ENCODE measurements around the gene NPLOC4.

Gene NPLOC4

DNA sequence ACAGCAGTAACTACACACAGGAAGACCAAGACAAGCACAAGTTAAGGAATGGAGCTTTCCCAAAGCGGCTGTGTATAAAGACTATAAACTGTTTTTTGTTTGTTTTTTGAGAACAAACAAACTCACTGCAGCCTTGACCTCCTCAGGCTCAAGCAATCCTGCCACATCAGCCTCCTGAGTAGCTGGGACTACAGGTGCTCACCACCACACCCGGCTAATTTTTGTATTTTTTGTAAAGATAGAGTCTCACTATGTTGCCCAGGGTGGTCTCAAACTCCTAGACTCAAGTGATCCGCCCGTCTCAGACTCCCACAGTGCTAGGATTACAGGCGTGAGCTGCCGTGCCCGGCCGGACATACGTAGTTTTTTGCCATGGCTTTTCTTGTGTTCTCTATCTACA, 23.5 kb upstream of the NPLOC4 start:
- DNase-seq = no peak

DNA sequence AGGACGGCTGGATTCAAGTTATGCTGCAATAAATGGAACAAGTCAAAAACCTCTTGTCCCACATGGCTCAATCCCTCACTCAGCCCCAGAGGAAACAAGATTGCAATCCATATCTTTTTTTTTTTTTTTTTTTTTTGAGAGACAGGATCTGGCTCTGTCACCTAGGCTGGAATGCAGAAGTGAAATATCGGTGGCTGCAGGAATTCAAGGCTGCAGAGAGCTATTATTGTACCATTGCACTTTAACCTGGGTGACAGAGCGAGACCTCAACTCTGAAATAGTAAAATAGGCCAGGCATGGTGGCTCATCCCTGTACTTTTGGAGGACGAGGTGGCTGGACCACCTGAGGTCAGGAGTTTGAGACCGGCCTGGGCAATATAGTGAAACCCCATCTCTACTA, 22.1 kb upstream of the NPLOC4 start:
- DNase-seq = no peak

DNA sequence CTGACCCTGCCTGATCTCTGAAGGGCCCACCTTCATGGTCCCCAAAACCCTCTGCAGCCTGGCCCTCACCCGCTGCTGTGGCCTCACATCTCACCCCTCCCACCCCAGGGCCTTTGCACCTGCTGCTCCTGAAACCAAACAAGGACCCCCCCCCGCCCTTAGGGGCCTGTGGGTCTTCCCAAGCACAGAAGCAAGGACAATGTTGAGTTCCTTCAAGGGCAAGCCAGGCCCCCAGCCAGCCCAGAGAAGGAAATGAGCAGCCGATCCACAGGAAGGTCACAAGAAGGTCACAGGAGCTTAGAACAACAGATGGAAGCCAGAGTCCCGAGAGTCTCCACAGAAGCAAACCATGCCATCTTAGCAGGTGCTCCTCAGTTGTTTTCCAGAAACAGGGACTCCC, 19.9 kb upstream of the NPLOC4 start:
- no peak for DNase-seq

DNA sequence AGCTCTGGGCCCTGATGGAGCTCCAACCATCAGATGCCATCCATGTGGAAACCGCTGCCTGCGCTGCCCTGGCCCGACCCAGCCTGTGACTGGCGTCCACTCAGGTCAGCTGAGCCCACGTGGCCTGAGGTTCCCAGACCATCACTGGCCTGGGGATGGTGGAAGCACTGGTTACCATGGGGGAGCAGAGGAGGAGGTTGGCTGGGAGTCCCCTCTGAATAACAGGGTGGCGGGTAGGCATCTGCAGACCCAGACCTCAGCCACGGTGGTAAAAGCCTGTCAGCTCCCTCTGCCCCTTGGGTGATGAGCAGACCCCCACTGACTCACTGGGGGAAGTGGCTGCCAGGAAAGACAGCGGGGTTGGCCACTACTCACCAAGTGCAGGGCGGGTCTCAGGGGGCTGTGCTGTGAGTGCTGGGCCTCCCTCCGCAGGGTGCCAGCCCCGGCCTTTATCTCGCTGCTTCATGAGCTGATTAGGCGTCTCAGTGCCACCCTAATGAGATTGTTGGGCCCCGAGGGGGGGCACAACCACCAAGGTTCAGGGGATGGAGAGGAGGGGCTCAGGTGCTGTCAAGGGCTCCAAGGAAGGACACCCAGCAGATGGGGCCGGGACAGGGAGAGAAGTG, 19.3 kb upstream of the NPLOC4 start, which contains the start of gene PDE6G:
TSS of gene PDE6G (minus strand) at position 425 of the 626 bp plus-strand sequence. CDS start 3,237 bp downstream, outside the sequence.
- DNase-seq = no peak

DNA sequence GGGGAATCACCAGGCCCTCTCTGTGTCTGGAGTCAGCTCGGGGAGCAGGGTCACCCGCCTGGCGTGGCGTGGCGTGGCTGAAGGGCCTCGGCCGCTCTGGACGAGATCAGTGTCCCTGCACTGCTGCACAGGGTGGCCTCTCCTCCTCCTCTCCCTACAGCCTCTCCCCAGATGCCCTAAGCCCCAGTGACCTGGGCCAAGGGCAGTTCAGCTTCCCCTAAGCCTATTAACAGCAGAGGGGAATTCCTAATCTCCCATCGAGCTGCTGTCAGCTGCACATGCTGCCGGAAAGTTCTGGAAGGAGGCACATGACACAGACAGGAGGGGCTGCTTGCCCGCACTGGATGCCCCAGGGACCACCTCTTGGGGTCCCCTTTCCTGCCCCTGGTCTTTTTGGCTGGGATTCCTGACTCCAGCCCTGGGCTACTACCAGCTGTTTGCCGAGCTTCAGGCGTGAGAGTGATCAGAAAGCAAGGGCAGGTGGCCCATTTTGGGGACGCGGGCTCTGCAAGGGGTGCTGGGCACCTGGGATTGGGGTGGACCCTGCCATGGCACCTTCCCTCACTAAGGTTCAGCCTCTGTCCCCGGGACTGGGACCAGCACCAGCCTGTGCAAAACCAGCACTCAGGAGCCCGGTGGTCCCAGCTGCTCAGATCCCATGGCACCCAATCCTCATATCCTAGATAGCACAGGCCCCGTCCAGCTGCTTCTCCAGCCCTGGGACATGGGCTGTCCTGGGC, 18.6 kb upstream of the NPLOC4 start:
- no peak for DNase-seq

DNA sequence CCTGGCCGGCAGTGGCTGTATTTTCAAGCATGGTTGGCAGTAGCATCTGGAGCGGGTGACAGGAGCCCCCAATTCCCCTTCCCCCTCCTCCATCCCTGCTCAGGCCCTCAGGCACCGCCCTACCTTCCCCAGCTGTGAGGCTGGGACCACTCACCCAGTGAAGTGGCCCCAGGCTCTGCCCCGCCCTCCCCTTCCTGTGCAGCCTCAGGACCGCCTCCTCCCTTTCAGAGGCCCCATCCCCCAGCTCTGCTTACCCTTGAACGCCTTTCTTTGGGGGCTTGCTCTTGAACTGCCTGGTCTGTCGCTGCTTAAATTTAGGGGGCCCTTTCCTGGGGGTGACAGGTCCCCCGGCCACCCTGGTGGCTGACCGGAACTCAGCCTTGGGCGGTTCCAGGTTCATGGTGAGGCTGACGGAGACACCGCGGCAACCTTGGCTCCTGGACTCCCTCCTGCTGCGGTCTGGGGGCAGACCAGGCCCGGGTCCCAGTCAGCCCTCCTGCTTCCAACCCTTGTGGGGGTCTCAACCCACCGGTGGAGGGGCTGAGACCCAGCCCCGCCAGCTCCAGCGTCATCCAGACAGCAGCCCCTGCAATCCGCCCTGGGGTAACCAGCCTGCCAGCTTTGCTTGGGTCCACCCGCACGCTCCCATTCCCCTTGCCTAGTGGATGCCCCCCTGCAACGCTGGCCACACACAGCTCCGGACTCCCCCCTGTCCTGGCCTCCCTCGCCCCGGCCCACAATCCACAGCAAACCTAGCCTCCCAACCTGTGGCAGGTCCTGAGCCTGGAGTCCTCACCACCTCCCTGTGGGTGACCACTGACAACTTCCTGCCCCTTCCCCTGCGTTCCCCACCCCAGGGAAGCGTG, 16.2 kb upstream of the NPLOC4 start:
- DNase-seq = no peak

DNA sequence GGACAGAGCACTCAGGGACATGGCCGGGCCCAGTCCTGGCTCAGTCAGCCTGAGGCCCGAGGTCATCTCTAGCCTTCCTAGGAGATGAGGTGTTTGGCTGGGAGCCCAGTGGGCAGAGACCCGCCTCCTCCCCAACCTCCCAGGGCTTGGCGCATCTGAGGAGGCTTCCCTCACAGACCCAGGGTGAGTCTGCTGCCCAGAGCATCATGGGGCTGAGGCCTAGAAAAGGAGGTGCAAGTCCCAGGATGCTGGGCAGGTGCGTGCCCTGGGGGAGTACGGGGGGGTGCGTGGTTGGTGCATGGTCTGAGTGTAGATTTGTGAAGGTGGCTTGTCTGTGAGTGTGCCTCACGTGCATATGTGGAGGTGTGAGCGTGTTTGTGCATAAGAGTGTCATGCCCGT, 14.8 kb upstream of the NPLOC4 start:
- DNase-seq = no peak

DNA sequence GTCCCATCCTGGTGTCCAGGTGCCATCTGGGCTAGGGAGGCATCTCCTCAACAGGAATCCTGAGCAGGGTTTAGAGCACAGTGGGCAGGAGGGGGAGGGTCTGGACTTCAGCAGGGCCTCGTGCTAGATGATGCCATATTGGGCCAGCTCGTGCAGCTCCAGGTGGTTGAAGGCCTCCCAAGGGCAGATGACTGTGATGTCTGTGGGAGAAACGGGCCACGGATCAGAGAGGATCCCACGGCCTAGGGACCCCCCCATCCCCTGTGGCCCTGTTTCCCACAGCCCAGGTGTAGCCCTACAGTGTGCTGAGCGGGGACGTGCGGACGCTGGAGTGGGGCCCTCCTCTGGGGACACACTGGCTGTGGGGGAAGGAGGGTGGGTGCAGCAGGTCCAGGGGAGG, 14.0 kb upstream of the NPLOC4 start:
- DNase-seq = no peak

DNA sequence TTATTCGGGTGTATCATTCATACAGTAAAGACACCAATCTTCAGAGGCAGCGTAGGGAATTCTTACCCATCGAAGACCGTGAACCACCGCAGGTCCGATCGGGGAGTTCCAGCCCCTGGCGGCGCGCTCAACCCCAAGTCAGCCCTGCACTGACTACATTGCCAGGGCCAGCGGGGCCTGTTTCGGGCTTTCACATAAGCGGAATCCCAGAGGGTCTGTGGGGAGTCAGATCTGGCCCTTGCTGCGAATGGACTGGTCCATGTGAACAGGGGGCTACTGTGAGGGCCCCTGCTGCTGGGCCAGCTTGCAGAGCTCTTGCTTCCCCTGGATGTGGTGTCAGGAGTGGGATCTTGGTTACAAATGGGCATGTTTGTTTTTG, 11.8 kb upstream of the NPLOC4 start:
- DNase-seq = no peak

DNA sequence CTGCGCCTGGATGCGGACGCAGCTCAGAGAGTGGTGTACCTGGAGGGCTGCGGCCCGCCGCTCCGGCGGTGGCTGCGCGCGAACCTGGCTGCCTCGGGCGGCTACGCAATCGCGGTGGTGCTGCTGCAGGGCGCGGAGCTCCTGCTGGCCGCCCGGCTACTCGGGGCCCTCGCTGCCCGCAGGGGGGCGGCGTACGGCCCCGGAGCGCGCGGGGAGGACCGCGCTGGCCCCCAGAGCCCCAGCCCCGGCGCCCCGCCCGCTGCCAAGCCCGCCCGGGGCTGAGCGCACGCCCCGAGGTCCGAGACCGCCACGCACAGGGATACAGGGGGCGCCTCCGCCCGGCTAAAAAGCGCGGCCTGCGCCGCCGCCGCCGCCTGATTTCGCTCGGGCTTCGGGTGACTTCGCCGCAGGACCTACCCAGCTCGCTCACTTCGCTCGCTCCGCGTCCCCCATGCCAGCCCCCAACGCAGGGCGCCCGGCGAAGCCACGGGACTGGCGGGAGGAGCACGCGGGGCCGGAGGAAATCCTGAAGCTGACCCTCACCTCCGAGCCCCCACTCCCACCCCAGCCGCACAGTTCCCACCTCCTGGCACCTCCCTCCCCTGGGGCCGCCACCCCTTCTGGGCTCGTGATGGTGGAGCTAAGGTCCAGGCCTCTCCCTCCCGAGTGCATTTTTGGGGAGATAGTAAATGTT, 11.2 kb upstream of the NPLOC4 start:
- no peak for DNase-seq

DNA sequence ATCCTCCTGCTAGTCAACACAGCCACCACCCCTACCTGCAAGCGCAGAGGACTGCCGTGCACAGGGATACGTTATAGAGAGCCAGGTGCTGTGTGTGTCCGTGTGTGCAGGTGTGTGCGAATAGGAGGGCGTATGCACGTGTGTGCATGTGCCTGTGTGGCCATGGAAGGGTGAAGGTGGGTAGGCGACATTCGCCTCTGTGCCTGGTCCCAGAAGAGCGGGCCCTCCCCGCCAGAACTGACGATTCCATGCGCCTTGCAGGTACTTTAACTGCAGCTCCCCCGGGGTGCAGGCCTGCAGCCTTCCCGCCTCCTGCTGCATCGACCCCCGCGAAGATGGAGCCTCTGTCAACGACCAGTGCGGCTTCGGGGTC, 10.7 kb upstream of the NPLOC4 start:
- no peak for DNase-seq

DNA sequence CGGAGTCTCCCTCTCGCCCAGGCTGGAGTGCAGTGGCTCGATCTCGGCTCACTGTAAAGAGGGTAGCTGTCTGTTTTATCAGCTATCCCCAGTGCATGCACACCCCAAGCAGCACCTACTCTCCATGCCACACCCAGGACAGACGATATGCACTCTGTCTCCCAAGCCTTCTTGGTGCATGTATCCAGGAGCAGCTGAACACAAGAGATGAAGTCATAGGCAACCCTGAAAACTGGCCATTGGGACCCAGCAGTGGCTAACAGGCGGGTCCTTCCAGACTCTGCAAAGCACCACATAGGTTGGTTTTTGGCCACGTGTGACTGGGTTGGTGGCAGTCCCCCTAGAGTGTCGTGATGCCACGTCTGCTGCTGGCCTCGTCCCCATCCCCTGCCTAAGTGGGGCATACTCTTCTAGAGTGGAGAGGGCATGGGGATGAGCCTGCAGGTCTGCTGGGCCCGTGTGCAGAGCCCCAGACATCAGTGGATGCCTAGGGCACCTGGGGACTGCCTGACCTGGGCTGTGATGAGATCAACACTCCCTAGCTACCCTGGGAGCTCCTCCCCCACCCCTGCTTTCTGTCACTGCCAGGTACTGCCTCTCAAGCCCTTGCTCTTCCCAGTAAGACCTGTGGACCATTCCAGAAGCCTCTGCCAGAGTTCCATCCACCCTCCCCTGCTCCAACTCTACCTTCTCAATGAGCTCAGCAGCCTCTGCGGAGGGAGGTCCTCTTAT, 10.1 kb upstream of the NPLOC4 start:
- no peak for DNase-seq

DNA sequence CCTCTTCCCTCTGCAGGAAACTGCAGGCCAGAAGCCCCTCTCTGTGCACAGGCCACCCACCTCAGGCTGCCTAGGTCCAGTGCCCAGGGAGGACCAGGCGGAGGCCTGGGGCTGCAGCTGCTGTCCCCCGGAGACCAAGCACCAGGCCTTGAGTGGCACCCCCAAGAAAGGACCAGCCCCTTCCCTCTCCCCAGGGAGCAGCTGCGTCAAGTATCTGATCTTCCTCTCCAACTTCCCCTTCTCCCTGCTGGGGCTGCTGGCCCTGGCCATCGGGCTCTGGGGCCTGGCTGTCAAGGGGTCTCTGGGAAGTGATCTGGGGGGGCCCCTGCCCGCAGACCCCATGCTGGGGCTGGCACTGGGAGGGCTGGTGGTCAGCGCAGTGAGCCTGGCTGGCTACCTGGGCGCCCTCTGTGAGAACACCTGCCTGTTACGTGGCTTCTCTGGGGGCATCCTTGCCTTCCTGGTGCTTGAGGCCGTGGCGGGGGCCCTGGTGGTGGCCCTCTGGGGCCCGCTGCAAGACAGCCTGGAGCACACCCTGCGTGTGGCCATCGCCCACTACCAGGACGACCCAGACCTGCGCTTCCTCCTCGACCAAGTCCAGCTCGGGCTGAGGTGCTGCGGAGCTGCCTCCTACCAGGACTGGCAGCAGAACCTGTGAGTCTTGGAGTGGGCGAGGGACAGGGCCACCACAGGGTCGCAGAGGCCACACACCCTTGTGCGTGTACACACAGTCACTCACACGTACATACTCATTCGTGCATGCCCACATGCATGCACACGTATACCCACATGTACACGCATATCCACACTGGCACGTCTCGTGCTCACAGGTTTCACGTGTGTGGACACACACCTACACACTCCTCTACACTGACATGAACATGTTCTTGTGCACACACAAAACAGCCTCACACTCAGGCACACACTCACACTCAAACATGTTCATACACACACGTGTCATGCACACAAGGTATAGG, 8.4 kb upstream of the NPLOC4 start:
- no peak for DNase-seq

DNA sequence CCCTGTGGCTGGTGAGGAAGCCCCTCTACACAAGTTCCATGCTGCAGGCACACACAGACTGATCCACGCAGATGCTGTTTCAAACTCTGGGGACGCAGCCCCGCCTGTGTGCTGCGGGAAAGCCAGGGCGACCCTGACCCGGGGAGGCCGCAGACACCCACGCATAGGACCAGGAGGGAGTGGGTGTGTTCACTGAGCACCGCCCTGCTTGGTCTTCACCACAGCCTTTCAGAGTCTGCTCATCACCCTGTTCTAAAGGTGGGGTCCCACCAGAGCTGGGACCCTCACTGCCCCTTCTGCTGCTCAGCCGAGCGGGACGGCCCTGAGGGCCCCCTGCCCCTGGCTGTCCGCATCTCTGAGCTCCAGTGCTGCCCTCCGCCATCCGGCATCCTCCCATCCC, 7.6 kb upstream of the NPLOC4 start:
- no peak for DNase-seq

DNA sequence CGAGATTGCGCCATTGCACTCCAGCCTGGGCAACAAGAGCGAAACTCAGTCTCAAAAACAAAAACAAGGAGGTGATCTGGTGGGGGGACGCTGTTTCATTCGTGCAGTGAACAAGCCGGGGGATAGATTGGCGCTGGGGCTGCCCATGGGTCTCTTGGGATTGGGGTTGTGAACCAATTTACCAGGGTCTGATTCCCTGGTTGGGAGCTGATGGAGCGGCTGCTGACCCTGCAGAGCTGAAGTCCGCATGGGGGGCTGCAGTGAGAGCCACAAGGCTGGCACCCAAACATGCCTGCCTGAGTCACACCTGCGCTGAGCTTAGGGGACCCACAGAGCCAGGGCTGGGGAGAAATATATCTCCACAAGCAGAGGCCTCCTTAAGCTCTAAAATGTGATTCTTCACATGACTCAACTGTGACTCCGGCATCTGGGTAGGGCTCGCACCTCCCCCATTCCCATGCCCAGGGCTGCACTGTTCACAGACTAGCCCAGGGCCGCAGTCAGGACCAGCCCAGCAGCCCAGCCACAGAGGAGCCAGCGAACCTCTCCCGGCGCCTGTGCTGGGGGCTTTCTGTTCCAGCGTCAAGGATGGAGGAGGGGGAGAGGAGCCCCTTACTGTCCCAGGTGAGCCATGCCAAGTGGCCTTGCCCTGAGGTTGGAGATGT, 5.0 kb upstream of the NPLOC4 start:
- no peak for DNase-seq

DNA sequence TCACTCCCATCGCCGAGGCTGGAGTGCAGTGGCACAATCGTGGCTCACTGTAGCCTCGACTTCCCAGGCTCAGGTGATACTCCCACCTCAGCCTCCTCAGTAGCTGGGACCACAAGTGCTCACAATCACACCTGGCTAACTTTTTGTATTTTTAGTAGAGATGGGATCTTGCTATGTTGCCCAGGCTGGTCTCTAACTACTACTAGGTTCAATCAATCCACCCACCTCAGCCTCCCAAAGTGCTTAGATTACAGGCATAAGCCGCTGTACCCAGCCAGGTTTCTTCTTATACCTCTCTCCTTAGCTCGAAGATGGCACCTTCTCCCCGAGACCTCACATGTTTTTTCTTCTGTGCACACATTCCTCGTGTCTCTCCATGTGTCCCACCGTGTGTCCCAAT, 3.1 kb upstream of the NPLOC4 start:
- no peak for DNase-seq

DNA sequence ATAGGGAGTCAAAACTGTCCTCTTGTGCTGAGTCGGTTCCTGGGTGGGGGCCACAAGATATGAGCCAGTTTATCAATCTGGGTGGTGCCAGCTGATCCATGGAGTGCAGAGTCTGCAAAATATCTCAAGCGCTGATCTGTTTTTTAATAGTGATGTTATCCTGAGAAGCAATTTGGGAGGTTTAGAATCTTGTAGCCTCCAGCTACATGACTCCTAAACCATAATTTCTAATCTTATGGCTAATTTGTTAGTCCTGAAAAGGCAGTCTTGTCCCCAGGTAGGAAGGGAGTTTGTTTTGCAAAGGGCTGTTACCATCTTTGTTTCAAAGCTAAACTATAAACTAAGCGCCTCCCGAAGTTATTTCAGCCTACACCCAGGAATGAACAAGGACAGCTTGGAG, 1.8 kb upstream of the NPLOC4 start:
- DNase-seq = no peak

DNA sequence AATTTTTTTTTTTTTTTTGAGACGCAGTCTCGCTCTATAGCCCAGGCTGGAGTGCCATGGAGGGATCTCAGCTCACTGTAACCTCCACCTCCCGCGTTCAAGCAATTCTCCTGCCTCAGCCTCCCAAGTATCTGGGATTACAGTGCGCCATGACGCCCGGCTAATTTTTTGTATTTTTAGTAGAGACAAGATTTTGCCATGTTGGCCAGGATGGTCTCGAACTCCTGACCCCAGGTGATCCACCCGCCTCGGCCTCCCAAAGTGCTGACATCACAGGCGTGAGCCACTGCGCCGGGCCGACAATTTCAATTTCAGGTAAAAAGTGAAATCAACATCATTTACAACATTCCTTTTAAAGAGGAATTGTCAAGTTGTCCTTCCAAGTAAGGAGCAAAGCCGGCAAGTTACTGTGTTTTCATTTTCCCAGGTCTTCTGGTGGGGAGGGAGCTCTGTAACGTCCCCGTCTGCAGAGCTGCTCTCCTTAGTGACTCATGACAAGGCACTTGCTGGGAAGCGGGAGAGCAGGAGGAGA, 873 bp downstream of the NPLOC4 start:
- no peak for DNase-seq

DNA sequence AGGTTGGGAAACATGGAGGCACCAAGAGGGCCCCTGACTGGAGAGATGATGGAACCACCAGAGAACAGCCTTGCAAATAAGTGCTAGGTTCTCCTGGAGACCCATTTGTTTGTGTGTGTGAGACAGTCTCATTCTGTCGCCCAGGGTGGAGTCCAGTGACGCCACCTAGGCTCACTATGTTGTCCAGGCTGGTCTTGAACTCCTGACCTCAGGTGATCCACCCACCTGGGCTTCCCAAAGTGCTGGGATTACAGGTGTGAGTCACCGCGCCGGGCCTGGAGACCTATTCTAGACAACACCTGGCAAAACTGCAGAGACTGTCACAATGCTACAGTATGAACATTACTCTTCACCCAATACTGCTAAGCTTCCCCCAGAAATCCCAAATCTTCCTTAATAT, 1.5 kb downstream of the NPLOC4 start:
- no peak for DNase-seq

DNA sequence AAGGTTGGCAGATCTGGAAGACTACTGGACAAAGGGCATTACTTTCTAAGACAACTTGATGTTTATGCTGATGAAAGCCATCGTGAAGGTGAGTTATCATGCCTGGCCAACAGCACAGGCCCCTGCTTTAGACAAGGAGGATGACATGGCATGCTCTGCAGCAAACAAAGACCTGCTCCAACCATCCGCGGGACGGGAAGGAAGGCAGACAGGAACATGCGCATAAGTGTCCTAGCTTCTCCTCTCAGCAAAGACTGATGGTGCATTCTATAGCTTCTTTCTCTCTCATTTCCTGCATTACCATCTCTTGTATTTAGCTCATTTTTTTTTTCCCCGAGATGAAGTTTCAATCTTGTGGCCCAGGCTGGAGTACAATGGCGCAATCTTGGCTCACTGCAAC, 5.4 kb downstream of the NPLOC4 start:
- DNase-seq = no peak

Measured in activated gamma-delta T cell (primary cell).